HK-2 (cell line): ENCODE data around the gene TEAD2.
A peak's percentile ranks its signal among the peaks of the same experiment; 100 is the strongest.
"Not testable (repeated sequence)": the region's sequence is repeated elsewhere in the genome, so short reads cannot be mapped to it uniquely, and the experiment has no call there.

Source experiments
- DNase-seq: peaks from one replicate; pipeline ENCODE4 v3.0.0-alpha.2; 2018; ENCODE audit not compliant: unreplicated experiment

The TEAD2 gene

DNA sequence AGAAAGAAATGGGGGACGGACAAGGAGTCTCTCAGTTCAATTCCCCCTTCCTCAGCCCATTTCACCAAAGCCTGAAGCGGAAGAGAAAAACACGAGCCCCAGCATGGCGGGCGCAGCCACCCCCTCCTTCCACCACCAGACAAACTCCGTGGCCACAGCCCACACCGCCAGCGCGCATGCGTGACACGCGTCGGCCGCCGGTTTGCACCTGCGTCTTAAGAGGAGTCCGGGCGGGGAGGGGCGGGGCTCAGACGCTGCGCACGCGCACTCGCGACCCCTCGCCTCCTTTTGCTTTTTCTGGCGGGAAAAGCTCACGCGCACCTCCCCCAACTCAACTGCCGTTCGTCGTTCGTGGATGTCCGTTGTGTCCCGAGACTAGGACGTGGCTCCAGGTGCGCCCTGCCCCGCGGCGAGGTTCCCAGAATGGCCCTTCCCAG lies 25.7 kb upstream of the TEAD2 start, which contains the start of gene KASH5:
Gene KASH5, plus strand, starts transcription at position 314 of the 437 bp plus-strand sequence. CDS start 2,635 bp downstream, outside the sequence.
- DNase-seq, result no peak

DNA sequence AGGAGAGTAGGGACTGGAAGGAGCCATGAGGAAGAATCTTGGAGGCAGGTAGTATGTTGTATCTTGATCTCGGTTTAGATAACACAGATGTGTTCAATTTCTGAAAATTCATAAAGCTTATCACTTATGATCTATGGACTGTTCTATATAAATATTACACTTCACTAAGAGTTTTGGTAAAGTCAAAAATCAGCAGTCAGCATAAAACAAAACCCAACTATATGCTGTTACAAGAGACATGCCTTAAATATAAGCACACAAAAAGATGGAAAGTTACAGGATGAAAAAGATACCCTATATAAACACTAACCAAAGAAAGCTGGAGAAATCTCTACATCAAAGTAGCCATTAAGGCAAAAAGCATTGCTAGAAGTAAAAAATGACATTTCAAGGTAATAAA lies 21.4 kb upstream of the TEAD2 start:
- DNase-seq, result no peak

DNA sequence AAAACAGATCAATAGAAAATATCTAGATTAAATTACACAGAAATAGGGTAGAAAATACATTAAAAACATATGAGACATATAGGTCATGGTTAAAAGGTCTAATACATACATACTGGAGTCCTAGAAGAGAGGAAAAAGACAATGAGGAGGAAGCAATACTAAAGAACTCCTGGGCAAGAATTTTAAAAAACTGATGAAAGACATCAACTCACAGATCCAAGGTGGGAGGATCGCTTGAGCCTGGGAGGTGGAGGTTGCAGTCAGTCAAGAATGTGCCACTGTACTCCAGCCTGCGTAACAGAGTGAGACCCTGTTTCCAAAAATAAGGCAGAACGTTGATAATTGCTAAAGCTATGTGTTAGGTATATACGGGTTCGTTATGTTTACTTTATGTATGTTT lies 20.4 kb upstream of the TEAD2 start:
- no peak for DNase-seq

DNA sequence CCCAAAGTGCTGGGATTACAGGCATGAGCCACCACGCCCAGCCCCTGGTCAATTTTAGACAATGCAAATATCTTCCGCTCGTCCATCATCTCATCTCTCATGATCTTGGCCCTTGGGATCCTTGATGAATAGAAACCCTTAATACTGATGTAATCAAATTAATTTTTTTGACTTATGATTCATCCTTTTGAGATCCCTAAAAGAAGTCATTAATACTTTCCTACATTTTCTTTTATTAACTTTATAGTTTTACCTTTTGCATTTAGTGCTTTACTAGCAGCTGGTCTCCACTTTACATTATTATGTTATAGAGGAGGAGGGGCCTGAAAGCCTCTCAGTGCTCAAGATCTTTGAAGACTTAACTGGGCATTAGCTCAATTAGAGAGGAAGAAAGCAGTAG lies 18.2 kb upstream of the TEAD2 start:
- no peak for DNase-seq

DNA sequence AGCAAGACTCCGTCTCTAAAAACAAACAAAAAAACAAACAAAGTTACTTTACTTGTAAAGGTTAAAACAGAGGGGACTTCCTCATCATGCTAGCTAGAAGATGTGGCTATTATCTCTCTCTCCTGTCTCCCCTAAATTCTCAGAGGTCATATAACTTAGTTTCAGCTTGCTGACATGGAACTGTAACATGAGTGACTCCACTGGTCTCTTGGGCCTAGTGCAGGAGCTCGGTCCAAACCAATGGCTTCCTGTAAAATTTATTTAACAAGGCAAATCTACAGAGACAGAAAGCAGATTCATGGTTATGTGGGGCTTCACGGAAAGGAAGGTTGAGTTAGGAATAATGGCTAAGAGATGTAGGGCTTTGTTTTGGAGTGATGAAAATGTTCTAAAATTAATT lies 16.3 kb upstream of the TEAD2 start:
- no peak for DNase-seq

DNA sequence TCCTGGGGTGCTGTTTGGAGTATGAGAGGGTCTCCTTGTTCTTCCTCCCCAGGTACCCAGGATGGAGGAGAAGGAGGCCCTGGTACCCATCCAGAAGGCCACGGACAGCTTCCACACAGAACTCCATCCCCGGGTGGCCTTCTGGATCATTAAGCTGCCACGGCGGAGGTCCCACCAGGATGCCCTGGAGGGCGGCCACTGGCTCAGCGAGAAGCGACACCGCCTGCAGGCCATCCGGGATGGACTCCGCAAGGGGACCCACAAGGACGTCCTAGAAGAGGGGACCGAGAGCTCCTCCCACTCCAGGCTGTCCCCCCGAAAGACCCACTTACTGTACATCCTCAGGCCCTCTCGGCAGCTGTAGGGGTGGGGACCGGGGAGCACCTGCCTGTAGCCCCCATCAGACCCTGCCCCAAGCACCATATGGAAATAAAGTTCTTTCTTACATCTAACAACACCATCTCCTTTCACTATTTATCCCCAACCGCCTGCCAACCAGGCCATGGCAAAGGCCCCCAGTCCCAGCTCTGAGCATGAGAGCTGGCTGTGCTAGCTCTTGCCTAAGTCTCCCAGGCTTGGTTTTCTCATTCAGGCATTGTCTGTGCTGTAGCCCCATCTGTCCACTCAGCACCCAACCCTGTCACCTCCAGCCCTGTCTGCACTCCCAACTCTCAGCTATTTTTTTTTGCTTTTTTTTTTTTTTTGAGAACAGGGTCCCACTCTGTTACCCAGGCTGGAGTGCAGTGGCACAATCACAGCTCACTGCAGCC lies 12.6 kb upstream of the TEAD2 start:
- DNase-seq, result no peak

DNA sequence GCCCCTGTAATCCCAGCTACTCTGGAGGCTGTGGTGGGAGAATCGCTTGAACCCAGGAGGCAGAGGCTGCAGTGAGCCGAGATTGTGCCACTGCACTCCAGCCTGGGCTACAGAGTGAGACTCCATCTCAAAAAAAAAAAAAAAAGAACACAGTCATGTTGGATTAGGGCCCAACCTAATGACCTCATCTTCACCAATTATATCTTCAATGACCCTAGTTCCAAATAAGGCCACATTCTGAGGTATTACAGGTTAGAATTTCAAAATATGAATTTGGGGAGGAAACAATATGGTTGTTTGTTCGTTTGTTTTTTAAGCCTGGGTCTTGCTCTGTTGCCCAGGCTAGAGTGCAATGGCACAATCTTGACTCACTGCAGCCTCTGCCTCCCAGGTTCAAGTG lies 11.0 kb upstream of the TEAD2 start:
- DNase-seq, result not testable (repeated sequence)

DNA sequence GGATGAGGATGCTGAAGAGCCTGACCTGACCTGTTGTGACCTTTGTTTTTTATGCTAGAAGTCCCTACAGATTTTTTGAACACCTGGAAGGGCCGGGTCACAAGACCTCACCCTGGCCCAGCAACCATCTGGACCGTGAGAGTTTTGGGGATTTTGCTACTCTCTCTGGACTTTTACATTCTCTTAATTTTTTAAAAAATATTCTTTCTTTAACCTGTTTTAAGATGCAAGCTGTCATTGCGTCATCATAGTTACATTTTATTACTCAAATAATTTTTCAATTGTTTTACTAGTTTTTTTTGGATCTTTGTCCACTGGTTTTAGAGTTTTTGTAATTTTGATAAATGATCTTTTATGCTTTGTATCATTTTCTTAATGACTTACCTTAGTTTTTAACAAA lies 9.0 kb upstream of the TEAD2 start:
- no peak for DNase-seq

DNA sequence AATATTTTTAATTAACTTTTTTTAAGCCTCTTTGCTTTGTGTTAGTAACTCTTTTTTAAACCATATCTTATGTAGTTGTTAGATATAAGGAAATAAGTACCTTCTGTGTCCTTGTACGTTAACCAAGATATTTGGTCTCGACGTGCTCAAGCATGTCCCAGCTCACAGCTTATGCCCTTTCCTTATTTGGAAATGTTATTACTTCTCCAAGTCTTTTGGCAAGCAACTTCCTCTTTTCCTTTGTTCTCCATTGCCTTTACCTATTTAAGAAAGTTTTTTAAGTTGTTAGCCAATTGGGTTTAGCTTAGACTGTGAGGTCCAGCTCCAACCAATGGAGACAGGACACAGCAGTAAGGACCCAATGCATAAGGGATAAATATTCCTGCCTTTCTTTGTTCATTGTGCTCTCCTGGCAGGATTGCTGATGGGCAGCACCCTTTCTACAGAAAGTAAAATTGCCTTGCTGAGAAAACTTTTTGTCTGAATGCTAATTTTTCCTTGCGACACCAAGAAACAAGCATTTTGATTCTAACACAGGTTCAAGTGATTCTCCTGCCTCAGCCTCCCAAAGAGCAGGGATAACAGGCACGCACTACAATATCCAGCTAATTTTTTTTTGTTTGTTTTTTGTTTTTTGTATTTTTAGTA lies 6.6 kb upstream of the TEAD2 start:
- no peak for DNase-seq

DNA sequence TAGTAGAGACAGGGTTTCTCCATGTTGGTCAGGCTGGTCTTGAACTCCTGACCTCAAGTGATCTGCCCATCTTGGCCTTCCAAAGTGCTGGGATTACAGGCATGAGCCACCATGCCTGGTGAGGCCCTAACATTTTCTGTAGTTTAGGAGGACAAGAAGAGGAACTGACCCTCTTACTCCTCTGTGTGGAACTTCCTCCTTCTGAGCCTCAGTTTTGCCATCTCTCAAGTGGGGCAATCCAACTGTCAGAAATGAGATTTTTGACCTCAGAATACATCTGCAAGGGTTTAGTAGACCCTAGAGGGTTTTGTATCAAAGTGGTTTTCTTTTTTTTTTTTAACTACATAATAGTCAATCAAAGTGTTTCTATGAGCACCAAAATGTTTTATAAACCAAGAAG lies 3.9 kb upstream of the TEAD2 start:
- no peak for DNase-seq

DNA sequence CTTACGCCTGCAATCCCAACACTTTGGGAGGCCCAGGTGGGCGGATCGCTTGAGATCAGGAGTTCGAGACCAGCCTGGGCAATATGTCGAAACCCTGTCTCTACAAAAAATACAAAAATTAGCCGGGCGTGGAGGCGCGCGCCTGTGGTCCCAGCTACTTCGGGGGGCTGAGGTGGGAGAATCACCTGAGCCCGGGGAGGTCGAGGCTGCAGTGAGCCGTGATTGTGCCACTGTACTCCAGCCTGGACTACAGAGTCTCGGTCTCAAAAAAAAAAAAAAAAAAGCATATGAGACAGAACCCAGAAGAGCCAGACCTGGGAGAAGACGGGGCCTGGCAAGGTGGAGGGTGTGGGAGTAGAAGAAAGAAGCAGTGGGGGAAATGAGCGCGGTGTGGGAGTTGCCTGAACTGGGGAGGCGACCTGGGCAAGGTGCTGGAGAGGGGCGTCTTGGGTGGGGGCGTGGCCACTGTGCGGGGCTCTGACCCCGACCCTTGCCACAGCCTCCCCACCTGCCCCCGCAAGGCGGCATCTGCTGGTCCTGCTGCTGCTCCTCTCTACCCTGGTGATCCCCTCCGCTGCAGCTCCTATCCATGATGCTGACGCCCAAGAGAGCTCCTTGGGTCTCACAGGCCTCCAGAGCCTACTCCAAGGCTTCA lies 2.0 kb upstream of the TEAD2 start:
- no peak for DNase-seq

DNA sequence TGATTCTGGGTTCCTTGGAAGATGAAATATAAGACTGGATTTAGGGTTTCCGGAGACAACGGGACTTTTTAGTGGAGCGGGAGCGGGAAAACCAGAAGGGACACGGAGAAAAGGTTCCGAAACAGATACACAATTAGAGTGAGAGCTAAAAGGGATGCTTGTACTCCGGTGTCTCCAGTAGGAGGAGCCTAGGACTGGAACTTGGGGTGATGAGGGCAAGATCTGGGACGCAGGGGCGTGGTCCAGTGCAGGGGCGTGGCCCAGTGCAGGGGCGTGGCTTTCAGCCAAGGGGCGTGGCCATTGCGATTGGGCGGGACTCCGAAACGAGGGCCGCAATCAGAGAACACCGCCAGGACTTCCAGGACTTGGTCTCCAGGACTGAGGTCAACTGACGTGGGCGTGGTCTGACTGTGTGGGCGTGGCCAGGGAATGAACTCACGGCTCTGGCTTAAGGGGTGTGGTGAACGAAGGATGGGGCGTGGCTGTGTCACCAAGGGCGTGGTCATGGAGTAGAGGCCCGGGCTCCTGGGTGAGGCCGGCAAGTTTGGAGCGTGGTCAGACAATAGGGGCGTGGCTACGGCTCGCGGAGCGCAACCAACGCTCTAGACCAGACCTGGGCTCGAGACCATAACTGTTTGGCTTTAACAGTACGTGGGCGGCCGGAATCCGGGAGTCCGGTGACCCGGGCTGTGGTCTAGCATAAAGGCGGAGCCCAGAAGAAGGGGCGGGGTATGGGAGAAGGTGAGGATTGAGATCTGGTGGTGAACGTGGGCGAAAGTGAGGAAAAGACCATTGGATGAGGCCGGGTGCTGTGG lies 1.3 kb upstream of the TEAD2 start, which contains the start of gene DKKL1:
Gene DKKL1, plus strand, starts transcription at position 610 of the 815 bp plus-strand sequence. Its CDS starts 122 bp downstream, at position 732.
- peak; percentile 100 for DNase-seq

DNA sequence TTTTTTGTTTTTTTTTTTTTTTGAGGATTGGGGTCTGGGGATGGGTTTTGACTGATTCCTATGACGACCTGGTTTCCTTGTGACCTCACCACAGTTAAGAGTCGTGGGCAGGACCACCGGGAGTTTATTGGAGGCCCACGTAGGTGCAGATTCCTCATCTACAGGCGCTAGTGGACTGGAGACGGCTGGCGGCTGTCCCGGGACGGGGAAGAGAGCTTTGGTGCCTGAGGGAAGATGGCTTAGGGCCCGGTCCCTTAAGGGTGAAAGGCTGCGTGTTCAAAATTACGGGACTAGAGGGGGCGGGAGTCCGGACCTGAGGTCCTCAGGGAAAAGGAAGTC lies 682 bp upstream of the TEAD2 start:
- no peak for DNase-seq

DNA sequence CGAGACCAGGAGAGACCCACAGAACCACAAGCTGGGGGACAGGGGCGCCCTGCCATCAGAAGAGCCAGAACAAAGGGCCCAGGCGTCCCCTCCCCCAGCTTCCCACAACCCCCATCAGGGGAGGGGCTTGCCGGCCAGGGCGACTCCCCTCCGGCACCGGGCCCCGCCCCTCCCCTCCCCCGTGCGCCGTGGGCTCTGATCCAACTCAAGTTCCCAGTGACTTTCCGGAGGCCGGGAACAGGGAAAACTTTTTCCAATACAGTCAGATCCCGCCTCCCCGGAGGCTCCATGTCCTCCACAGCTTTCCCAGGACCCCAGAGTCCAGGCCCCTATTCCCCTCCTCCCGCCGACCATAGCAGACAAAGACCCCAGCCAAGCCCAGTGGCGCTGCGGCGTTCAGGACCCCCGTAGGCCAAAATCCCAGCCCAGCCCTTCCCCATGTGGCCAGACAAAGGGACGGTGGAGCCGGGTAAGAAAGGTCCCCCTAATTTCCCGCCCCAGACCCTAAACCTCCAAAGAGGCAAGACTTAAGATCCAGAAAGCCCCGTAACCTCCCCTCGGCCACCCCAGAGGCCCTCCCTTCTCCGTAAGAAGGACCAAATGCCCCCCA lies 673 bp downstream of the TEAD2 start:
- peak; percentile 80 for DNase-seq

DNA sequence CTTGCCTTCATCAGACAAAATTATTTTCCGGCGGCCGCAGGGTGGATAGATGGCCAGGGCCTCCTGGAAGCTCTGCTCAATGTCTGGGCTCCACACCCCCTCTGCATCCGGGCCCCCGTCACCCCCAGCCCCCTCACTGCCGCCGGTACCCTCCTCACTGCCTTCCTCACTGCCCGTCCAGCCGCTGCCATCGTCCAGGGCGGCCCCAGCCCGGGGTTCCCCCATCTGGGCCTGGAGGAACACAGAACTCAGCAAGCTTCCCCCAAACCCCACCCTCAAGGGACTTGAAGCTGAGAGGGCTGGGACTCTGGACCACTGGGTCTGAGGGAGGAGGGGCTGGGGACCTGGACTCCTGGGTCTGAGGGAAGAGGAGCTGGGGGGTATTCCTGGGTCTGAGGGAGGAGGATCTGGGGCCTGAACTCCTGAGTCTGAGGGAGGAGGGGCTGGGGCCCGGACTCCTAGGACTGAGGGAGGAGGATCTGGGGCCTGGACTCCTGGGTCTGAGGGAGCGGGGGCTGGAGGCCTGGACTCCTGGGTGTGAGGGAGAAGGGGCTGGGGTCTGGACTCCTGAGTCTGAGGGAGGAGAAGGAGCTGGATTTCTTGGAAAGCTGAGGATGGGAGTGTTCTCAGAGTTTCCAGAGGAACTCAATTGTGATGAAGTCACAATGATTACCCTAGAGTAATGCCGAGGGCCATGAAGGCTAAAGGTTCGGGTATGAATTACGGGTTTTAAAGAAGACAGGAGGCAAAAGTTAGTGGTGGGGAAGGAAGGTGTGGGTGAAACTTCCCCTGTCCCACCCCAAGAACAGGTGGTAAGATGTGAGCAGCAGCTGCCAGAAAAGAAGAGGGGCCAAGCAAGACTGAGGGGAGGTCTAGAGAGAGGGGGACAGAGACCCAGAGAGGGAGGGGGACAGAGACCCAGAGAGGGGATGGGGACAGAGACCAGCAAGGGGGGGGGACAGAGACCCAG lies 2.1 kb downstream of the TEAD2 start:
- no peak for DNase-seq

DNA sequence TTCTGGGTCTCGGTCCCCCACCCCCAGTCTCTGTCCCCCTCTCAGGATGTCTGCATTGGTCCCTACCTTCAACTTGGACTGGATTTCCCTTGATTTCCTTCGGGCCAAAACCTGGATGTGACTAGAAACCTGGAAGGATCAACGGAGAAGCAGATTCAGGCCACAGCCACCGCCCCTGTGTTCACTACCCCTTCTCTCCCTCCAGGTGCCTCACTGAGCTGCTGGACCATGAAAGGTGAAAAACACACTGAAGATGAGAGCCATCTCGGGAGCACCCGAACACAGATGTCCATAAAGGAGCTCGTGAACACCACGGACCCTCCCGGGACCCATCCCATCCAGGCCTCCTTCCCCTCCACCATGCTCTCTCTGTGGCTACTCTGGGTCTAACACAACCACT lies 5.0 kb downstream of the TEAD2 start:
- DNase-seq, result no peak

DNA sequence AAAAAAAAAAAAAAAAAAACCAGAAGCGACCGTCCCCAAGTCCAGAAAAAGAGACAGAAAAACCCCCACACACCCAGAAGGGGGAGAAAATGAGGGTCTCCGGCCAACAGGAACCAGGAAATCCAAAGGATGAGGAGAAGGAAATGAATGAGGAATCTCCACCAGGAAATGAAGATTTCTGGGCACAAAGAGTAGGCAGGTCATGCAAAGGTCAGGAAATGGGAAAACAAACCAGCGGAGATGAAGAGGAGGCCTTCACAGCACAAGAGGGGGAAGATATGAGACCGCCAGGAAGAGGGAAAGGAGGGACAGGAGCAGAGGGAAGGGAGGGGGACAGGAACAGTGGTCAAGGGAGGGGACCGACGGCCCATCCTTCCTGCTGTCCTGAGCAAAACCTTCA lies 5.8 kb downstream of the TEAD2 start:
- DNase-seq, result no peak

DNA sequence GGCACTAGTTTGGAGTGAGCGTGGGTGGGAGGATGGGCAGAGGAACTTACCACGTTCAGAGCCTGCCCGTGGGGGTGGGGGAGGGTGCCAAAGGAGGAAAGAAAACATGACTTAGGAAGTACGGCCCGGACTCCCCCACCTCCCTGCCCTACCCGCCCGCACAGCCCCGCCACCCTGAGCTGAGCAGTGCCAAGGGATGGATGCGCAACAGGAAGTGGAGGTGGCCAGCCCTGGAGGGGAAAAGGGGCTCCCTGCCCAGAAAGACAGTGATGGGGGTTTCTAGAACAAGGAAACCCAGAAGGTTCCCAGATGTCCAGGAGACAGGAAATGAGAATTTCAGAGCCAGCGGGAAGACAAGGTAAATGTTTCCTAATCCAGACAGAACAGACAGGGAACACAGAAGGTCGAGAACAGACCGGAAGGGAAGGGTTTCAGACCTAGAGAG lies 6.3 kb downstream of the TEAD2 start:
- no peak for DNase-seq

DNA sequence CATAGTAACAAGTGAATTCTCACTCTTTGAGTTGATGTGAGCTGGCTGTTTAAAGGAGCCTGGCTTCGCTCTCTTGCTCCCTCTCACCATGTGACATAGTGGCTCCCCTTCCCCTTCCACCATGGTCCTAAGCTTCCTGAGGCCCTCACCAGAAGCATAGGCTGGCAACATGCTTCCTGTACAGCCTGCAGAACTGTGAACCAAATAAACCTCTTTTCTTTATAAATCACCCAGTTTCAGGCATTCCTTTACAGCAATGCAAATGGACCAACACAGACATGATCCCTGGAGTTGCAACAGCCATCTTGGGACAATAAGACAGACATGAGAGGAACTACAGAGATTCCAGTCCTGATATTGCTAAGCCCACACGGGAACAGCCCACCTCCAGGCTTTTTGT lies 12.6 kb downstream of the TEAD2 start:
- no peak for DNase-seq
